GM19395 (cell line): ENCODE measurements around the gene ADCY3.
A peak's percentile ranks its signal among the peaks of the same experiment; 100 is the strongest.

Source experiments
- ATAC-seq: cut with Tn5 transposase; IDR thresholded peaks from one replicate; pipeline ENCODE4 v1.9.1; 2021; ENCODE audit warnings: mild to moderate bottlenecking, moderate library complexity; ENCODE audit not compliant: unreplicated experiment

ADCY3 gene

GRCh38 chr2:24926220-24926601 lies 6.2 kb upstream of the ADCY3 start:
- no peak for ATAC-seq

DNA sequence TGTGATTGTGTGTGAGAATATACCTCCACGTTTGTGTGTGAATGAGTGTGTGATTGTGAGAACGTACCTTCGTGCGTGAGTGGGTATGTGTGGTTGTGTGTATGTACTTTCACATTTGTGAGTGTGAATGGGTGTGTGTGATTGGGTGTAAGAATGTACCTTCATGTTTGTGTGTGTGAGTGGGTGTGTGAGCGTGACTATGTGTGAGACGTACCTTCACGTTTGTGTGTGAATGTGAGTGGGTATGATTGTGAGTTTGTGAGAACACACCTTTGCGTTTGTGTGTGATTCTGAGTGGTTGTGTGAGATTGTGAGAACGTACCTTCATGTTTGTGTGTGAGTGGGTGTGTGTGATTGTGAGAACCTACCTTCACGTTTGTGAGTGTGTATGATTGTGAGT lies 5.8 kb upstream of the ADCY3 start:
- no peak for ATAC-seq

DNA sequence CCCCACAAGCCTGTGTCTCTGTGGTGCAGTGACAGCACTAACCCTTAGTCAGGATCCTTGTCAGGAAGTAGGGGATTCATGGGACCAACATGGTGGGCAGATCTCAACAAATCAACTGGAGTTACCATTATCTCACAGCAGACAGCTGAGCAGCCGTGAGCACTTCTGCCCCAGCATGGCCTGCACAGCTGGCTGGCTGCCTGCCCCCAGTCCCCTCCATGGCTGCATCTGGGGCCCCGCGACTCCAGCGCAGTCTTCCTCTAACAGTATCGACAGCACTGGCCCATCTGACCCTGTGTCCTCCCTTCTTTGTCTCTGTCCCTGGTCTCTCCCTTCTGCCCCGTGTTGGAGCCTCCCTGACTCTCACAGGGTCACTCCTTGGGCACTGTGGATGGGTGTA lies 4.7 kb upstream of the ADCY3 start:
- no peak for ATAC-seq

DNA sequence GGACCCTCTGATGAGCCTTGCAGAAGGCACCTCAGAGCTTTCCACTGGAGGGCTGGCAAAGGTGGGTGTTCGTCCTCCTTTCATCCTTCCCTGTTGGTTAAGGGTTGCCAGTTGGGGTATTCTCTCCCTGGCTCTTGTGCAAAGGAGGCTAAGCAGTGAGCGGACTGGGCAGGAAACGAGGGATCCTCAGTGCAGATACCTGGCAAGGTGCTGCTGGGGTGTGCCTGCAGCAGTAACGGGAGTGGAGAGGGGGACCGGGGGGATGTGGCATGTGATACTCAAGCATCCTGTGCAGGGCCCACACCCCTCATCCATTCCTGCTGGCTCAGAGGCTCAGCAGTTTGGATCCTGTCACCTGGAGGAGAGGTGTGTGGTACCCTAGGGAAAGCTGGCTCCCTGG lies 4.2 kb upstream of the ADCY3 start:
- no peak for ATAC-seq

DNA sequence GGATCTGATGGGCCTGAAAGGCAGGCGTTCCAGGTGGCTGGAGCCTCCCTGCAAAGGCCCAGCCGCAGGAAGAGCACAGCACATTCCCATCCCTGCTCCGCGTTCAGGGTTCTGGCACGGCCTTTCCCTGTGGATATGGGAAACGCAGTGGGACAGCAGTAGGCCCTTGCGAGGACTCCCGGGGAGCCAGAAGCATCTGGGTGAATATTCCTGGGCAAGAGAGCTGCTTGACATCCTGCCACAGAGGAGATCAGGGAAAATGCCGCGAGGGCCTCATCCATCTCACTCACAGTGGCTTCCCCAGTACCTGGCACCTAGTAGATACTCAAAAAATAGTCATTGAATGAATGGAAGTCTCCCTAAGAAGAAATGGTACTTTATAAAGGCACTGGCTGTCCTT lies 3.1 kb upstream of the ADCY3 start:
- no peak for ATAC-seq

GRCh38 chr2:24922556-24922955 lies 2.5 kb upstream of the ADCY3 start:
- no peak for ATAC-seq

GRCh38 chr2:24920809-24921441 lies 888 bp upstream of the ADCY3 start:
- ATAC-seq, result no peak

GRCh38 chr2:24919506-24920097 lies 435 bp downstream of the ADCY3 start:
- ATAC-seq, result peak; percentile 19

GRCh38 chr2:24919037-24919505 lies 966 bp downstream of the ADCY3 start:
- ATAC-seq, result peak; percentile 37

- ATAC-seq, result no peak
Measured at GRCh38 chr2:24918326-24919036, 1.6 kb downstream of the ADCY3 start.

GRCh38 chr2:24917731-24918325 lies 2.2 kb downstream of the ADCY3 start:
- no peak for ATAC-seq

GRCh38 chr2:24917086-24917485 lies 3.0 kb downstream of the ADCY3 start:
- ATAC-seq, result no peak

DNA sequence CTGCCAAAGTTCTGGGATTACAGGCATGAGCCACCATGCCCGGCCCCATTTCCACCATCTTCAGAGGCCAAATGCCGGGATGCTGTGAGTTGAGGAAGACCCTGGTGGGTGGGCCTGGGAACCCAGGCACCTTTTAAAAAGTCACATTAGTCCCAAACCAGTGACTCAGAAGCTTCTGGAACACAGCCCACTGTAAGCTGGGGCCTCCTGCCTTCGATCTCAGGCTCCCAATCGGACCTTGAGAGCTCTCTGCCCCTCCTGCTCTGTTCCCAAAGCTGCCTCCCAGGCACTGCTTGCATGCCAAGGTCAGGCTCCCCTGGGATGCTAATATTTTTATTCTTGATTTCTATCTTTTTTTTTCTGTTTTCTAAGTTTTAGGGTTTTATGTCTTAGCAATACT lies 4.2 kb downstream of the ADCY3 start:
- no peak for ATAC-seq

- no peak for ATAC-seq
Measured at GRCh38 chr2:24915175-24915574, 4.9 kb downstream of the ADCY3 start.

GRCh38 chr2:24914713-24915112 lies 5.3 kb downstream of the ADCY3 start:
- no peak for ATAC-seq

DNA sequence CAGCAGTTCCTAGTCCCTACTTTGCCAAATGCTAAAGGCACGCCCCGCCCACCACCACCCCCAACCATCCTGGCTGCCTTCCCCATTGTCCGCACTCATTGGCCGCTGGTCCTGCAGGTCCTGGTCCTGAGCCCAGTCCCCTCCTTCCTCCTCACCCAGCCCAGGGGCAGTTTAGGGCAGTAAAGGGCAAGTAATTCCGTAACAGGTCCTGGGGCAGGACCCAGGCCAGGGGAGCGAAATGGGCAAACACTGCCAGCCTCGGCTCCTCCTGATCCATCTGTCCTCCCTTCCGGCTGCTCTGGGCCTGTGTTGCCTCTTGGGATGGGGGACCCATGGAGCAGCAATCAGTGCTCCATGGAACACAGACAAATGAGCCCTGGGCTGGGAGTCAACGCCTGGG lies 6.1 kb downstream of the ADCY3 start:
- no peak for ATAC-seq

DNA sequence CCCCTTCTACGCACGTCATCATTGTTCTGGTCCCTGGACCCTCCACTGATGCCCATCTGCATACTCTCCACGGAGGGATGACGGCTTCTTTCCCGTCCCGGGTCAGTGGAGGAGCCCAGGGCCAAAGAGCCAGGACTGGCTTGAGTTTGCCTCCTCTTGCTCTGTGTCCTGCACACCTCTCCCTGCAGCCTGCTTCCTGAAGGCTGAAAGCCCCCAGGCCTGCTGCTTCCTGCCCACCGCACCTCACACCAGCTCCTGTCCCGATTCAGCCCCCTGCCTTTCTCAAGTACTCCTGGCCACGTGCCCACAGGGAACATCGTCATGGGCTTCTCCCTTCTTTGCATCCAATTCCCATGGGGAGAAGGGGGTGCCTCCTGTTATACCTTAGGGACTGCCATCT lies 7.1 kb downstream of the ADCY3 start:
- no peak for ATAC-seq

- ATAC-seq, result no peak
Measured at GRCh38 chr2:24912523-24912922, 7.5 kb downstream of the ADCY3 start.

GRCh38 chr2:24910245-24910644 lies 9.8 kb downstream of the ADCY3 start:
- ATAC-seq, result no peak

DNA sequence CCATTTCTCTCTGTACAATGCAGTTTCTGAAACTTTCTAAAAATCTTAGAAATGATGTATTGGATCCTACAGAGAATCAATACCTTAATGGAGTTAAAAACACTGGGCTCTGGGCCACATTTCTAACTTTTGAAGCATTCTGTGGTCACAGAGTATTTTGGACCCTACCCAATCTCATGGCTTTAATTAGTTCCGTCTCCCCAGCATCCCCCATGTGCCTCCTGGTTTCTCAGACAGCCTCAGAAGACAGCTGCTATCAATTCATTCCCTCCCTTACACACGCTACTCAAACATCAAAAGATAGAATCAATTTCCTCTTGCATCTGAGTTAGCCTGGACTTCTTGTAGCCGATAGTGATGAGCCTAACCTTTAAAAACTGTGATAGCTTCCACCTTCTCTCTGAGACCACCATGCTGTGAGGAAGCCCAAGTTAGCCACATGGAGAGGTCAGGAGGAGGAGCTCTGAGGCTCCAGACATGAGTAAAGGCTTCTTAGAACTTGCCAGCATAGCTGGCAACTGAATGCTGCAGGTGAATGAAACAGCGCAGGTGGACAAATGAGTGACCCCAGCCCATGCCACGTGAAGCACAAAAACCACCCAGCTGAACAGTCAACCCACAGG lies 10.4 kb downstream of the ADCY3 start:
- no peak for ATAC-seq

DNA sequence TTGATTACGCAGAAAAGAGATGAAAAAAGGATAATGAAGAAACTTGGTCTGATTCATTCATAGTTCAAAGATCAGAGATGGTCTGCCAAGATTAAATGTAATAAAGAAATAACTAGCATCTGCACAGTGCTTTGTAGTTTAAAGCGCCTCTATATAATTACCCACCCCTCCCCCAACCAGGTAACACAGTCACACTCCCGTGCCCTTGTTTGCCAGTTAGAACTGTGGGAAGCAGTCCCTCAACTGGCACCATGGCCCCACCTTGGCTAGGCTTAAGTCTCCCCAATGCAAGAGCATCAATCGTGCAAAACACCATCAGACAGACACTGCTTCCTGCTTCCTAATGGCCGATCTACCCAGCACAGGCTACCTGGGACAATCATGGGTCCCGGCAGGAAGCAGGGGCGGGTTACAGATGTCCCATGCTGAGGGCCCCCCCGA lies 11.6 kb downstream of the ADCY3 start:
- no peak for ATAC-seq
